WTC11 (cell line): Measurements from ENCODE around the gene GAA. TPM values are rescaled to one million over a fixed set of nuclear protein-coding genes. Genes with fewer than 3 reads are reported as not detected.

Source experiments
- ATAC-seq: fragments of 200-7000 bp; cut with Tn5 transposase; 2 replicates; pipeline ENCODE4 v1.10.0; 2021; ENCODE audit warnings: mild to moderate bottlenecking, moderate library complexity
- CTCF ChIA-PET: fragments of 300-600 bp; sonication (Branson Sonifier 250); formaldehyde crosslinking; loops from one replicate; lab custom pipeline; 2021; ENCODE audit warnings: antibody characterized with exemption; lab: Charles Lee
- POLR2A ChIA-PET: fragments of 350-600 bp; sonication (Branson Sonifier 250); formaldehyde crosslinking; loops from one replicate; lab custom pipeline; 2021; ENCODE audit warnings: antibody characterized with exemption; lab: Charles Lee
- DNase-seq: peaks from one replicate; pipeline ENCODE4 v3.0.0; 2021; ENCODE audit warnings: low spot score
- H3K27ac Mint-ChIP-seq: 2 replicates; pipeline ENCODE4 v1.8.0; 2021; ENCODE audit warnings: mixed read lengths
- H3K27me3 Mint-ChIP-seq: 2 replicates; pipeline ENCODE4 v1.8.0; 2021; ENCODE audit warnings: low read depth, mild to moderate bottlenecking, moderate library complexity, mixed read lengths
- H3K36me3 Mint-ChIP-seq: 2 replicates; pipeline ENCODE4 v1.8.0; 2021; ENCODE audit warnings: mixed read lengths
- H3K4me1 Mint-ChIP-seq: 2 replicates; pipeline ENCODE4 v1.8.0; 2022; ENCODE audit warnings: mixed read lengths
- H3K4me3 Mint-ChIP-seq: 2 replicates; pipeline ENCODE4 v1.8.0; 2021; ENCODE audit warnings: mild to moderate bottlenecking, moderate library complexity, mixed read lengths
- H3K9me3 Mint-ChIP-seq: 2 replicates; pipeline ENCODE4 v1.8.0; 2021; ENCODE audit warnings: mixed read lengths
- CBFB ChIP-seq: sonication (generic); formaldehyde crosslinking; IDR thresholded peaks from 2 replicates; pipeline ENCODE4 v1.8.1; 2022; ENCODE audit warnings: mild to moderate bottlenecking, low read depth, missing genetic modification reagents
- ELF4 ChIP-seq: sonication (generic); formaldehyde crosslinking; IDR thresholded peaks from 2 replicates; pipeline ENCODE4 v1.8.1; 2022; ENCODE audit warnings: low read depth, mild to moderate bottlenecking, moderate library complexity, missing genetic modification reagents
- EMX1 ChIP-seq: fragments of 250-450 bp; sonication (Bioruptor Pico); IDR thresholded peaks from 2 replicates; pipeline ENCODE4 v1.8.0; 2021; ENCODE audit warnings: mild to moderate bottlenecking
- GABPB1 ChIP-seq: sonication (generic); formaldehyde crosslinking; IDR thresholded peaks from 2 replicates; pipeline ENCODE4 v1.8.1; 2023; ENCODE audit warnings: mild to moderate bottlenecking, missing genetic modification reagents
- HMGA2 ChIP-seq: fragments of 250-450 bp; sonication (Bioruptor Pico); IDR thresholded peaks from 2 replicates; pipeline ENCODE4 v1.4.0; 2021; ENCODE audit warnings: mild to moderate bottlenecking, moderate library complexity
- IRF1 ChIP-seq: sonication (generic); formaldehyde crosslinking; IDR thresholded peaks from 2 replicates; pipeline ENCODE4 v1.8.0; 2023; ENCODE audit warnings: missing genetic modification reagents
- JUN ChIP-seq: sonication (generic); formaldehyde crosslinking; IDR thresholded peaks from 2 replicates; pipeline ENCODE4 v1.8.0; 2023; ENCODE audit warnings: mild to moderate bottlenecking, missing genetic modification reagents
- KAT7 ChIP-seq: sonication (generic); formaldehyde crosslinking; IDR thresholded peaks from 2 replicates; pipeline ENCODE4 v1.8.1; 2023; ENCODE audit warnings: missing genetic modification reagents, mild to moderate bottlenecking, borderline replicate concordance
- MLX ChIP-seq: sonication (generic); formaldehyde crosslinking; IDR thresholded peaks from 2 replicates; pipeline ENCODE4 v1.8.1; 2023; ENCODE audit warnings: mild to moderate bottlenecking, missing genetic modification reagents, moderate library complexity
- MXD4 ChIP-seq: fragments of 250-450 bp; sonication (Bioruptor Pico); IDR thresholded peaks from 2 replicates; pipeline ENCODE4 v1.8.0; 2021; ENCODE audit warnings: mild to moderate bottlenecking, moderate library complexity, borderline replicate concordance
- NR3C1 ChIP-seq: sonication (generic); formaldehyde crosslinking; conservative IDR thresholded peaks from 2 replicates; pipeline ENCODE4 v1.8.1; 2023; ENCODE audit warnings: low read depth, mild to moderate bottlenecking, missing genetic modification reagents
- PRRX2 ChIP-seq: fragments of 250-450 bp; sonication (Bioruptor Pico); IDR thresholded peaks from 2 replicates; pipeline ENCODE4 v1.8.0; 2021; ENCODE audit warnings: mild to moderate bottlenecking
- RELA ChIP-seq: sonication (generic); formaldehyde crosslinking; IDR thresholded peaks from 2 replicates; pipeline ENCODE4 v1.8.1; 2022; ENCODE audit warnings: missing genetic modification reagents, mild to moderate bottlenecking, borderline replicate concordance
- SMAD3 ChIP-seq: sonication (generic); formaldehyde crosslinking; IDR thresholded peaks from 2 replicates; pipeline ENCODE4 v1.8.0; 2022; ENCODE audit warnings: missing genetic modification reagents, mild to moderate bottlenecking, borderline replicate concordance
- SMAD4 ChIP-seq: sonication (generic); formaldehyde crosslinking; IDR thresholded peaks from 2 replicates; pipeline ENCODE4 v1.8.0; 2022; ENCODE audit warnings: mild to moderate bottlenecking, missing genetic modification reagents
- TCF7 ChIP-seq: sonication (generic); formaldehyde crosslinking; IDR thresholded peaks from 2 replicates; pipeline ENCODE4 v1.8.0; 2022; ENCODE audit warnings: mild to moderate bottlenecking, low read depth, missing genetic modification reagents, moderate library complexity
- TP53 ChIP-seq: sonication (generic); formaldehyde crosslinking; IDR thresholded peaks from 2 replicates; pipeline ENCODE4 v1.8.1; 2023; ENCODE audit warnings: mild to moderate bottlenecking, missing genetic modification reagents
- ZNF138 ChIP-seq: sonication (generic); formaldehyde crosslinking; conservative IDR thresholded peaks from 2 replicates; pipeline ENCODE4 v1.8.1; 2022; ENCODE audit warnings: mild to moderate bottlenecking, moderate library complexity, missing genetic modification reagents
- ZNF219 ChIP-seq: sonication (generic); formaldehyde crosslinking; IDR thresholded peaks from 2 replicates; pipeline ENCODE4 v1.8.0; 2023; ENCODE audit warnings: missing genetic modification reagents, mild to moderate bottlenecking, borderline replicate concordance
- ZNF263 ChIP-seq: sonication (generic); formaldehyde crosslinking; IDR thresholded peaks from 2 replicates; pipeline ENCODE4 v1.8.1; 2022; ENCODE audit warnings: low read depth, mild to moderate bottlenecking, moderate library complexity, missing genetic modification reagents
- ZNF396 ChIP-seq: fragments of 250-450 bp; sonication (Bioruptor Pico); IDR thresholded peaks from 2 replicates; pipeline ENCODE4 v1.8.0; 2021; ENCODE audit warnings: mild to moderate bottlenecking, moderate library complexity, borderline replicate concordance
- ZNF423 ChIP-seq: fragments of 250-450 bp; sonication (Bioruptor Pico); IDR thresholded peaks from 2 replicates; pipeline ENCODE4 v2.1.2; 2022; ENCODE audit warnings: mild to moderate bottlenecking, moderate library complexity
- ZNF532 ChIP-seq: fragments of 250-450 bp; sonication (Bioruptor Pico); IDR thresholded peaks from 2 replicates; pipeline ENCODE4 v1.9.0; 2021; ENCODE audit warnings: mild to moderate bottlenecking, borderline replicate concordance
- ZNF671 ChIP-seq: fragments of 250-450 bp; sonication (Bioruptor Pico); IDR thresholded peaks from 2 replicates; pipeline ENCODE4 v1.8.0; 2021; ENCODE audit warnings: mild to moderate bottlenecking
- total RNA-seq: library from RNA; stranded (reverse); gene quantifications from 3 replicates; pipeline ENCODE4 v1.2.3, GENCODE V29; 2021
- TF ChIP-seq, protein P1 (sequence below): sonication (generic); formaldehyde crosslinking; IDR thresholded peaks from 2 replicates; pipeline ENCODE4 v1.8.0; 2022; ENCODE audit warnings: mild to moderate bottlenecking, missing genetic modification reagents

The GAA gene
- total RNA-seq, 1 experiment from 2014 or later = 91.6 TPM

- TF ChIP-seq CBFB = no peak
- TF ChIP-seq MLX (CRISPR knock-in tag) = no peak
- no peak for TF ChIP-seq IRF1 (CRISPR knock-in tag)
- TF ChIP-seq ZNF423 (CRISPR knock-in tag) = no peak
- TF ChIP-seq HMGA2 (CRISPR knock-in tag) = no peak
- TF ChIP-seq, protein P1, sequence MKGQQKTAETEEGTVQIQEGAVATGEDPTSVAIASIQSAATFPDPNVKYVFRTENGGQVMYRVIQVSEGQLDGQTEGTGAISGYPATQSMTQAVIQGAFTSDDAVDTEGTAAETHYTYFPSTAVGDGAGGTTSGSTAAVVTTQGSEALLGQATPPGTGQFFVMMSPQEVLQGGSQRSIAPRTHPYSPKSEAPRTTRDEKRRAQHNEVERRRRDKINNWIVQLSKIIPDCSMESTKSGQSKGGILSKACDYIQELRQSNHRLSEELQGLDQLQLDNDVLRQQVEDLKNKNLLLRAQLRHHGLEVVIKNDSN = no peak
- no peak for TF ChIP-seq ZNF396 (CRISPR knock-in tag)
- TF ChIP-seq, all 79 proteins: peak for 0
Observed at GRCh38 chr17:80141463-80142165, 40.2 kb downstream of the GAA start (continued).

- Mint-ChIP-seq H3K36me3 (peaks cover 62% of the 10 kb centered on the region), H3K27me3 (no peaks in the 10 kb centered on the region), H3K4me1 (peaks cover 18% of the 10 kb centered on the region), H3K4me3 (no peak overlapping the region), H3K27ac (no peak overlapping the region), H3K9me3 (no peaks in the 10 kb centered on the region)
- DNase-seq = no peak
- no peak for ATAC-seq
- CTCF ChIA-PET = interaction anchor here (1.3 to 5.6 kb wide), 3 partner anchors 19 to 48 kb away, joined by 3 to 35 read pairs (median 6); partner anchors contain the start of gene GAA
- POLR2A ChIA-PET = no interaction called here
- TF ChIP-seq KAT7 (CRISPR knock-in tag) (no peak), NR3C1 (no peak), SMAD4 (CRISPR knock-in tag) (no peak), SMAD3 (CRISPR knock-in tag) (no peak), JUN (CRISPR knock-in tag) (no peak), ZNF138 (CRISPR knock-in tag) (no peak), PRRX2 (CRISPR knock-in tag) (no peak), ZNF671 (no peak), CBFB (no peak), ZNF263 (CRISPR knock-in tag) (no peak), MXD4 (no peak)
Observed at GRCh38 chr17:80142929-80143328, 41.5 kb downstream of the GAA start.

DNA sequence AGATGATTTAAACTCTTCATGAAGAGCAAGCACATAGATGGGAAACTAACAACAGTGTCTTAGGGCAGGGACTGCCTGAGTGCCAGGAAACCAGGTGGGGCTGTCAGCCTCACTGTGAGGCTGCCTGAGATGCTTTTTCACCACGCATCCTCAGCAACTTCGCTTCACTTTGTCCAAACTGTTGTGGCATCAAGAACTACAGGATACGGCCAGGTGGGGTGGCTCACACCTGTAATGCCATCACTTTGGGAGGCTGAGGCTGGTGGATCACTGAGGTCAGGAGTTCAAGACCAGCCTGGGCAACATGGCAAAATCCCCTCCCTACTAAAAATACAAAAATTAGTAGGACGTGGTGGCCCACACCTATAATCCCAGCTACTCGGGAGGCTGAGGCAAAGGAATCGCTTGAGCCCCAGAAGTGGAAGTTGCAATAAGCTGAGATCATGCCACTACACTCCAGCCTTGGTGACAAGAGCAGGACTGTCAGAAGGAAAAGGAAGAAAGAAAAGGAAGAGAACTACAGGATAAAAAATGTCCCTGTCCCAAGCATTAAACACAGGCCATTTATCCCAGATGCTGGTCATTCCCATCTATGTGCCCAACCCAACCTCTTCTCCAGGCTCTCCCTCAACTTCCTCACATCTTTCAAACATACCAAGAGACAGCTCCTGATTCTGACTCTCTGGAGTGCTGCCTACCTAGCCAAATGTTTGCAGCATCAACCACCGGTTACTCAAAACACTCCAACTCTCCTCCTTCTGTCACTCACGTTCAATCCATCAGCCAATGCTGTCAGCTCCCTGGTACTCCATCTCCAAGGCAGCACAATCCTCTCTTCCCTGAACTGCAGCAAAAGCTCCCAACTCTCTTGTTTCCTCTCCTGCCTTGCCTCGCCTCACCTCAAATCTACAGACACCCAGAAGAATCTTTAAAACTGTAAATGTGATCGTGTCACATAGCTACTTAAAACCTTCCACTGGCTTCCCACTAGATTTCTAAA lies 44.0 kb downstream of the GAA start:
- no peak for TF ChIP-seq ZNF532 (CRISPR knock-in tag)
- no peak for TF ChIP-seq ZNF263 (CRISPR knock-in tag)
- no peak for TF ChIP-seq RELA
- no peak for TF ChIP-seq TP53
- TF ChIP-seq TCF7 (CRISPR knock-in tag) = no peak
- no peak for TF ChIP-seq ZNF219 (CRISPR knock-in tag)
- TF ChIP-seq ELF4 (CRISPR knock-in tag) = no peak
- TF ChIP-seq GABPB1 (CRISPR knock-in tag) = no peak
- TF ChIP-seq EMX1 (CRISPR knock-in tag) = no peak
- Mint-ChIP-seq H3K4me3 (peak overlapping the region; percentile 77), H3K36me3 (peaks cover 38% of the 10 kb centered on the region), H3K27me3 (no peaks in the 10 kb centered on the region), H3K27ac (peak overlapping the region; percentile 29), H3K9me3 (no peaks in the 10 kb centered on the region), H3K4me1 (peaks cover 22% of the 10 kb centered on the region)
- ChIA-PET POLR2A (interaction anchor here (0.6 to 1.4 kb wide), 5 partner anchors 12 to 210 kb away, joined by 3 to 5 read pairs (median 3); partner anchors contain the start of gene GAA), CTCF (interaction anchor here (0.6 to 5.6 kb wide), 9 partner anchors 9 to 216 kb away, joined by 3 to 35 read pairs (median 4); partner anchors contain the start of gene GAA)
- DNase-seq (no peak), ATAC-seq (no peak)
